Calu3 (cell line): Measurements from ENCODE around the gene EXOC6B. TPM values are rescaled to one million over a fixed set of nuclear protein-coding genes. Genes with fewer than 3 reads are reported as not detected.

ENCODE experiments used
- BruUV-seq: library from RNA; stranded (reverse); fragments of 400-500 nt; replicated peaks from 2 replicates; lab custom pipeline; 2021; lab: Mats Ljungman, UMichigan
- CTCF ChIA-PET: fragments of 300-600 bp; sonication (Branson Sonifier 250); formaldehyde crosslinking; loops from one replicate; lab custom pipeline; 2022; ENCODE audit warnings: antibody characterized with exemption; lab: Charles Lee
- DNase-seq: peaks from one replicate; pipeline ENCODE4 v3.0.0; 2022
- H3K27ac Mint-ChIP-seq: one replicate; pipeline ENCODE4 v1.8.0; 2022; ENCODE audit warnings: mixed read lengths; ENCODE audit not compliant: unreplicated experiment
- H3K27me3 Mint-ChIP-seq: one replicate; pipeline ENCODE4 v1.8.0; 2022; ENCODE audit warnings: mixed read lengths; ENCODE audit not compliant: unreplicated experiment
- H3K36me3 Mint-ChIP-seq: one replicate; pipeline ENCODE4 v1.8.0; 2022; ENCODE audit warnings: mild to moderate bottlenecking, moderate library complexity, mixed read lengths; ENCODE audit not compliant: insufficient read depth, unreplicated experiment
- H3K4me1 Mint-ChIP-seq: one replicate; pipeline ENCODE4 v1.8.0; 2022; ENCODE audit warnings: mild to moderate bottlenecking, low read depth, mixed read lengths; ENCODE audit not compliant: unreplicated experiment
- H3K4me3 Mint-ChIP-seq: one replicate; pipeline ENCODE4 v1.8.0; 2022; ENCODE audit warnings: mild to moderate bottlenecking, low read depth, moderate library complexity, mixed read lengths; ENCODE audit not compliant: unreplicated experiment
- H3K9me3 Mint-ChIP-seq: one replicate; pipeline ENCODE4 v1.8.0; 2022; ENCODE audit warnings: low read depth, mixed read lengths; ENCODE audit not compliant: unreplicated experiment
- CTCF ChIP-seq: fragments of 200-600 bp; IDR thresholded peaks from one replicate; pipeline ENCODE4 v1.8.0; 2022; ENCODE audit warnings: antibody characterized with exemption; ENCODE audit not compliant: unreplicated experiment
- intact Hi-C: fragments of 100-400 bp; cut with micrococcal nuclease; formaldehyde crosslinking; loops from one replicate; pipeline ENCODE4 v1.10.0; 2022; ENCODE audit not compliant: unreplicated experiment
- total RNA-seq: library from RNA; stranded (reverse); gene quantifications from 2 replicates; pipeline ENCODE4 v1.2.3, GENCODE V29; 2022

The EXOC6B gene
- total RNA-seq, 1 experiment from 2014 or later = 26.6 TPM

GRCh38 chr2:72338076-72338475 lies 487.8 kb downstream of the EXOC6B start:
- no TSS peak for BruUV-seq
- Mint-ChIP-seq H3K36me3 (no peaks in the 10 kb centered on the region), H3K4me3 (no peak overlapping the region), H3K27ac (no peak overlapping the region), H3K4me1 (no peaks in the 10 kb centered on the region), H3K27me3 (no peaks in the 10 kb centered on the region), H3K9me3 (no peaks in the 10 kb centered on the region)
- DNase-seq = no peak
- intact Hi-C loops = no loop called here
- CTCF ChIA-PET = no interaction called here
- TF ChIP-seq CTCF = no peak

- H3K4me1 Mint-ChIP-seq = no peaks in the 10 kb centered on the region
- CTCF ChIA-PET = no interaction called here
- TF ChIP-seq CTCF = no peak
- intact Hi-C loops = no loop called here
- no peak overlapping the region for H3K27ac Mint-ChIP-seq
- no peaks in the 10 kb centered on the region for H3K27me3 Mint-ChIP-seq
- no peak for DNase-seq
- H3K9me3 Mint-ChIP-seq = no peaks in the 10 kb centered on the region
- no peaks in the 10 kb centered on the region for H3K36me3 Mint-ChIP-seq
- no TSS peak for BruUV-seq
- H3K4me3 Mint-ChIP-seq = no peak overlapping the region
Observed at GRCh38 chr2:72332720-72333119, 493.1 kb downstream of the EXOC6B start.

GRCh38 chr2:72330652-72331051 lies 495.2 kb downstream of the EXOC6B start:
- CTCF ChIA-PET = no interaction called here
- no peak for DNase-seq
- intact Hi-C loops = no loop called here
- peaks cover 2% of the 10 kb centered on the region for H3K4me1 Mint-ChIP-seq
- no peak overlapping the region for H3K4me3 Mint-ChIP-seq
- H3K27ac Mint-ChIP-seq = no peak overlapping the region
- no peaks in the 10 kb centered on the region for H3K36me3 Mint-ChIP-seq
- H3K27me3 Mint-ChIP-seq = no peaks in the 10 kb centered on the region
- no peaks in the 10 kb centered on the region for H3K9me3 Mint-ChIP-seq
- no TSS peak for BruUV-seq
- TF ChIP-seq CTCF = no peak

- BruUV-seq = no TSS peak
- Mint-ChIP-seq H3K36me3 (no peaks in the 10 kb centered on the region), H3K4me1 (peaks cover 6% of the 10 kb centered on the region), H3K27ac (no peak overlapping the region), H3K4me3 (no peak overlapping the region), H3K27me3 (no peaks in the 10 kb centered on the region), H3K9me3 (no peaks in the 10 kb centered on the region)
- intact Hi-C loops = no loop called here
- DNase-seq = no peak
- TF ChIP-seq CTCF = no peak
- CTCF ChIA-PET = no interaction called here
Observed at GRCh38 chr2:72326759-72327158, 499.1 kb downstream of the EXOC6B start.
